Activated CD4-positive, alpha-beta T cell treated with anti-CD3 and anti-CD28 coated beads, Interleukin-2, amount 50 U/mL, for 1 hour (primary cell): Measurements from ENCODE around the gene COL5A2.
A peak's percentile ranks its signal among the peaks of the same experiment; 100 is the strongest.

Experiments used
- DNase-seq: peaks from one replicate; pipeline ENCODE4 v3.0.0-alpha.2; 2020

COL5A2 gene

DNA sequence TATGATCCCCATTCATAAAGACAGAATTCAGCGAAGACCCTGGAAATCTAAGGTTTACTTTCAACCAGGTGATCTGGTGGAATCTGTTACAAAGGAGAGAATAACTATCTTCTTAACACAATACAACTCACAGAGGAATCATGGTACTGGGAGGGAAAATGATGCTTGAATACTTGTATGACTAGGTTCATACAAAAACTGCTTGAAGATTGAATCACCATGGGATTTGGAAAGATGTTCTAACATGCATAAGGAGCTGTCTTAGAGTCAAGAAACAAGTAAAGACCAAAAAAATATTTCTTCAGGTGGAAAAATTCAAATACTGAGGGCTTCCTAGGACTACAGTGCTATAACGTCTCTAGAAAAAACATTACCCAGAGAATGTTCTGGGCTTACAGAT is 32.2 kb downstream of the COL5A2 start:
- no peak for DNase-seq

DNA sequence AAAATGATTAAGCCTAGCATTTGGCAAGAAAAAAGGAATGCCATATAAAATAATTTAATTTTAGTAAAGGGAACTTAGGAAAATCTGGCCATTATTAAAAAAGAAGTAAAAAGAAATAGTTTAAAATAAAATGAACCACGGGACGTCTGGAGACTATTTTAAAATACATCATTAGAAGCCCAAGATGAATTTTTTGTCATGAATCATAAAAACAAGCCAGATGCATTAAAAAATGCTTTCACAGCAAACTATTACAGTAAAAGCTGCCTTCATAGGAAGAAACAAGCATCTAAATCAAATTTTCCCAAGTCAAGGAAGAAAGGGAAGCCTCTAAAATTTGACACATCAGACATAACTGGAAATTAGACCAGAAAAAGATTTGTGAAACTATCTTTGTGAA is 33.0 kb downstream of the COL5A2 start:
- DNase-seq = no peak

- DNase-seq = no peak
Observed at GRCh38 chr2:189144700-189145211, 34.8 kb downstream of the COL5A2 start.

DNA sequence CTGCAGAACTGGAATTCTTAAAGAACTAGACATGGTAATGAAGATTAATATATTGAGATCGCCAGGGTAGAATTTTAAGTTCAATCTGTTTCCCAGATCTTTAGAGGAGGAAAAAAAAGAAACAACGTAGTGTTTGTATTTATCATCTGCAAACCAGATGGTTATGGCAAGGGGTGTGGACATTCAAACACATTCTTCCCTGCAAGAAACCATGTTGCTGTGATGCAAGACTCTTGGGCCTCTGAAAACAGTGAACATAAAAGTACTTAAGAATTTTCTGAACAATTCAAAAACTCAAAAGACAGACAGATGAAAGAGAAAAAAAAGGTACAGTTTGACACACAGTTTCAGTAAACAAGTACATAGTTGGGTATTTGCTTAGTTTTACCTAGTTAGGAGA is 35.6 kb downstream of the COL5A2 start:
- no peak for DNase-seq

DNA sequence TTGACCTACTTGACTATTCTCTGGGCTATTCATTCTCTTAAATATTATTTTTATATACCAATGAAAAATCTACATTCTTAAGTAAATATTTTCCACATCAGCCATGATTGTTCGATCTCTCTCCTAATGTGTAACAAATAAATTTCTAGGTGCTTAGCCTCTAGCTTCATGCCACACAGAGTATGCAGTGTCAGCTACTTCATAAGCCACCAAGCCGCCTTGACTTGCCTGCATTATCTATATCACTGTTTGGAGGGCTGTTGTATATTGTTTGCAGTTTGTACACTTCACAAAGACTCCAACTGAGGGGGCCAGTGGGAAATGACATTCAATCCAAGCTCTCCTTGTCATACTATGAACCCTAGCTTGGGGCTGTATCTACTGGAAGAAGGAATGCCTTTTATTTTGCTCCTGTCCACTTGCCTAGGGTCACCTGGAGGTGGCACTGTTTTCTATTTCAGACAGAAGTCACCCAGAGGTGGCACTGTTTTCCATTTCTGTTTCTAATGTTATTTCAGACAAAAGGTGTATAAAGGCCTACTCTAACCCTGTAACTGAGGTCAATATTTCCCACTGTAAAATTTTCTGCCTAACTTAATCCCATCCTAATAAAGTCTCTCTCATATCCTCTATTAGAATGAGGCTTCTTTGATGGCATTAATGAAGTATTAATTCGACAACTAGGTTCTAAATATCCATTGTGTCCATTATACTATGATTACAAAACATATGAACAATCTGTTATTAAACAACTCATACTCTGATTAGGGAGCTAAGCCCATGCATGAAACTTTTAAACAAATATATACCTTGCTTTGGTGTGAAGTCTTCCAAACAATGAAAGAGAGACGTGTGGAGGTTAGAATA is 36.4 kb downstream of the COL5A2 start:
- peak; percentile 28 for DNase-seq

DNA sequence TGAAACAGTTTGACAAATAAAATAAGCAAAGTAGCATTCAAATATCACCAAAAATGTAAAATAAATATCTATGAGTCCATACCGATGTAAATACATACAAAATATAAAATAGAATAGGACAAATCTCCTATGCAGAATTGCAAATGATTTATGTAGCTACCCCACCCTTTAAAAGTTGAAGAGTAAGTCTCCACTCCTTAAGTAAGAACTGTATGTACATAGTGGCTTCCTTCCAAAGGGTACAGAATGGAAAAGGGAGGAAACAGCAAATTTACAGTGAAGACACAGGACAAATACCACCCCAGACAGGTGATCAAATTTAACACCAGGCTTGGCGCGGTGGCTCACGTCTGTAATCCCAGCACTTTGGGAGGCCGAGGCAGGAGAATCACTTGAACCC is 40.8 kb downstream of the COL5A2 start:
- DNase-seq = no peak

DNA sequence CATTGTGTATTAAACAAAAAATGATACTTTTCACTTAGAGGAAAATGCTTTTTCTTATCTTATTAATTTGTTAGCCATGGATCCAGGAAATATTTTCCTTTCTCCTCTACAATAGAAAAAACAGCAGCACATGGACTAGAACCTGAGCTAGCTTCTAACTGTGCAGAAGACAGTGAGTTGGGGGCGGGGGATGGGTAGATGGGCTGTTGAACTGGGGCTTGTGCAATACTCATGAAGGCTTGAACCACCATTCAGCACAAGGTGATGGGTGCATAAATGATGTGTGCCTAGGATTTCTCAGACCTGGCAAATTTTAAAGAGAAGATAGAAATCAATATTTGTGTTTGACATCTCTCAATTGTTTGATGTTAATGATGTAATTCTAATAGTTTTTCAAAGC is 42.0 kb downstream of the COL5A2 start:
- no peak for DNase-seq

- no peak for DNase-seq
Observed at GRCh38 chr2:189134485-189134884, 45.1 kb downstream of the COL5A2 start.

DNA sequence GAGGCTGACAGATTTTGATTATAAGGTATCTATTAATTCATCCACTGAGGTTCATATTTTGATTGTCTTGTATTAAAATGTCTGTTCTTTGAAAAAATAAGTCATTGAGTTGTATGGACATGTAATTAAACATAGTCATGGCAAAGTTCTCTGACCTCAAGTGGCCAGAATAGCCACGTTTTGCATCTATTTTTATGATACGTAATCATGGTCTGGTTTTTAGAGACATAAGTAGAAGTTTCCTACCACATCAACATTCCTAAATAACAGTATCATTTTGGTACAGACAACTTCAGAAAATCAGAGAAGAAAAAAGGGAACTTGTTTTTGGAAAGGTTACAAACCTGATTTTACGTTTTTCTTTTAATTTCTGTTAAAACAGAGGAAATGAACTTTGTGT is 47.6 kb downstream of the COL5A2 start:
- no peak for DNase-seq

- no peak for DNase-seq
Observed at GRCh38 chr2:189129971-189130370, 49.6 kb downstream of the COL5A2 start.

GRCh38 chr2:189128970-189129369 is 50.6 kb downstream of the COL5A2 start:
- DNase-seq = no peak

DNA sequence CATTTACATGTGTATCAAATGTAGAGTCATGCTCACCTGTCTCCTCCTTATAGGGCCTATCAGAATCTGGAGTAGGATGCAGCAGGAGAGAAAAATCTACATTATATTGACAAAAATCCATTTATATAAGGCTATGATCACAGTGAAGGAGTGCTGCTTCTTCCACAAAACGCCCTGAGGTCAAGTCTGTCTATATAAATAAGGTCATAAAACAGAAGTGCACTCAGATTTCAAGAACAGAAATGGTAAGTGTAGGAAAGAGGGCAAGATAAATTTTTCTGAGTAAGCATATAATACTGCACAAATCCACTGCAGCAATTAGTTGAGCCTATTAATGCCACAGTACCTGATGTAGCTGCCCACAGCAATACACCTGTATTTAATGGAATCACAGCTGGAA is 51.8 kb downstream of the COL5A2 start:
- no peak for DNase-seq

GRCh38 chr2:189125195-189125594 is 54.4 kb downstream of the COL5A2 start:
- DNase-seq = no peak

- no peak for DNase-seq
Observed at GRCh38 chr2:189124175-189124574, 55.4 kb downstream of the COL5A2 start.

GRCh38 chr2:189118386-189118785 is 61.2 kb downstream of the COL5A2 start:
- no peak for DNase-seq

DNA sequence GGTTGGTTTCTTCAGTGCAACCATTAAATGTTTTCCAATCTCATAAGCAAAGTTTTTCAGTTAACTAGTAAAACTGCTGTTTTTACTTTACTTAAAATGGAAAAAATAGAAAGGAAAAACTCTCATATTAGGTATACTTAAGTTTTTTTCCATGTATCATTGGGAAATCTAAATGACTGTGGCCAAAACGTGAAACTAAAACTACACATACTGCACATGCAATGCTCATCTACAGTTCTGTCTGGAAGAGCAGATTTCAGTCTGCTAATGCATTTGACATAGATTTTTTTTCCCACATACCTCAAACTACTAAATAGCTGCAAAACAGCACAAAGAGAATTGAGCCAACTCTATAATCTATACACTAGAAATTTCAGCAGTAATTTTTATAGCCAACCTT is 62.6 kb downstream of the COL5A2 start:
- no peak for DNase-seq

DNA sequence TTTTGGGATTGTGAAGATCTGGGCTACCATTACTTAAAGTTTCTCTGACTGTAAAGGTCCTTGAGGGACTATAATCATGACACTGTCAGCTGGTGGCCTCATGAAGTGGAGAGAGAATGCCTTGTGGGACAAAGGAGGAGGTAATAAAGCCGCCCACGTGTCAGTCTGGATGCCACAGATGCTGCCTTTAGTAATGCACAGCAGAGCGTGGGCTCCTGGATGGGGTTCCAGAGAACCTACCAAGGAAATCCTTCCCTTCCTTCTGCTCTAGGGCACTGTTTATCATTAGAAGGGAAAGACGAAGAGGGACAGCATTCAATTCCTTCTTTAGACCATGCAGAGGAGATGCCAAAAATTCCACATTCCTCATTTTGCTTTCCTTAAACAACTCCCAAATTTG is 63.5 kb downstream of the COL5A2 start:
- no peak for DNase-seq

DNA sequence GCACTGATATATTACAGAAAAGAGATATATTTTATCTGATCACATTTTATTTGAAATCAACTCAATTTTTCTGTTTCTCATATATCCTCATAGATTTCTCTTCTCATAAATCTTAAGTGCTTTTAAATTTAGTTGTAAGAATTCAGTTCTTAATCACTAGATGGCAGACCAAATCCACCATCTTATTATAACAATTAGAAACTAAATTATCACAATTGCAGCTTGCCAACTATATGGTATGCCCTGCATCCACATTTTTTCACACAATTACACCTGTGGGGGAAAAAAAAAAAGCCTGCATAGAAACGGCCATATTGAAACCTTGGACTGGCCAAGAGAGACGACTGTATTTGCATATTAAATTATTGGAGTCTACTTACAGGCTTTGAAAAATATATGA is 64.4 kb downstream of the COL5A2 start:
- no peak for DNase-seq

DNA sequence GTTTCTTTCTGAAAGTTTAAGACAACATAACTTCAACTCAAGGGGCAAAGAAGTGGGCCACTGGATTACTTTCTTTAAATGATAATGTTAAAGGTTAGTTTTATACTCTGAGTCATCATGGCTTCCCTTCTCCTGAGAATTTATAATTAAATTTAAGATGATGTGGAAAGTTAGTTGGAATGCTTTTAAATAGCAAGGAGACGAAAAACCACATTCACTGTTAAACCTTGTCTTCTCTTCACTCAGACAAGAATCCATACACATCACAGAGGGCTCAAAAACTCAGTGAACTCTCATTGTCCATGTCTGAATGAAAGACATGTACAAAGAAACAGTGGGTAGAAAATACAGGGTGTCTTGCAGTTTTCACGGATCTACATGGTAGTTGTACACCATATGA is 65.6 kb downstream of the COL5A2 start:
- no peak for DNase-seq

DNA sequence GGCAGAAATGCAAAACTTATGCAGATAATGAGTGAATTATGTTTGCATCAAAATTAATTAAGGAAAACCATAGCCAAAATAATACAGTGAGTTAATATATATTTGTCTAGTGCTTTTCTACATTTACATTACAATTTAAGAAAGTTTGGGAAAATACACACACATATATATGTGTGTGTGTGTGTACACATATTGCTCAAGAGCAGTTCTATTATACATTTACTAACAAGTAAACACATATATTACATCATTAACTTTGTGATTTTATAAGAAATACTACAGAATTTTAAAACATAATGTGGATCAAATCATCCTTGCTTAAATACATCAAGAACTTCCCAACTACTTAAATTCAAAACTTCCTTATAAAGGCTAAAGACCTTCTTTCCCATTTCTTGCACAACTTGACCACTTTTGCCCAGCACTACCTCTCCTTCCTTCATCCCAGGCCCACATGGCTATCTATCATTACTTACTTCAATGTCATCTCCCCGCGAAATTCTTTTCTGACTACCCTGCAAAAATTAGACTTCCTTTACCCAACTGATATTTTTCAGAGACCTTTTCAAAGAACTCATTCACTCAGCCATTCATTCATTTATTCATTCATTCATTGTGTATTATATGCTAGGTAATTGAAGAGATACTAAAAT is 68.4 kb downstream of the COL5A2 start:
- no peak for DNase-seq

GRCh38 chr2:189109921-189110397 is 69.6 kb downstream of the COL5A2 start:
- DNase-seq = no peak

- DNase-seq = no peak
Observed at GRCh38 chr2:189104934-189105333, 74.6 kb downstream of the COL5A2 start.

DNA sequence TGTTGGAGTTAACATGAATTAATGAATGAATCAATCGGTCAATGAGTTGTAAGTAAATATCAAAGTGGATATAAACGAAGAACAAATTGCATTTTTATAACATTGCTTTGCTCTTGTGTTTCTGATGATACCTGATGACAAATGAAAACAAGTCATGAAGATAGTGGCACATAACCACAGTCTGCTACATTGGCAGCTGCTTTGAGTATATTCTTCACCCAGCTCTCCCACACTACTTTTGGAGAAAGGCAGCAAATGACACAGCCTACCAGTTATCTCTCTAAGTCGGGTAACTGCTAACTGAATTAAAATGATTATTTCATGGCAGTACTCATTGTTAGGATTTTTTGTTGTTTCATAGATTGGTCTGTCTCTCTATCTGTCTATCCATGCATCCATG is 76.8 kb downstream of the COL5A2 start:
- no peak for DNase-seq

DNA sequence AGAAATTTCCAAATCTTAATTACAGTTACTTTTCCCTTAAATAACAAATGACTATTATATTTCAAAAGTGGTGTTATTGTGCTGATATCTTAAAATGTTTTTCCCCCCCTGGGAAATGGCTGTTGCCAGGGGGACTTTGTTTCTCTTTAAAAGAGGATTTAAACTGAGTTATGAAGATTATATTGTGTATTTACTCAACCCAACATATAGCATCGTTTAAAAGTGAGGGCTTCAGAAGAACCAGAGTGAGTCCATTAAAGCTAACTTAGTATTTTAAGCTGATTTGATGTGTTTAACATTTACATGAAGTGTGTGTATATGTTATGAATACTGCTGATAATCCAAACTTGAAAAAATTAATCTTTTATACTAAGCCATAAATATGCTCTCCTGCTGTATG is 81.6 kb downstream of the COL5A2 start:
- DNase-seq = no peak
